TTC549 (cell line): ENCODE measurements around the gene CERS1.

ENCODE experiments used
- FAIRE-seq: peaks from 2 replicates; lab custom pipeline; 2012; peaks lifted over from hg19 to GRCh38; lab: Jason Lieb, UNC

Gene CERS1

GRCh38 chr19:18870531-18871172, 25.3 kb downstream of the CERS1 start:
- FAIRE-seq, result no peak

- no peak for FAIRE-seq
Measured at GRCh38 chr19:18869781-18870530, 26.0 kb downstream of the CERS1 start.

- no peak for FAIRE-seq
Measured at GRCh38 chr19:18869023-18869618, 26.8 kb downstream of the CERS1 start.

- FAIRE-seq, result no peak
Measured at GRCh38 chr19:18868380-18869022, 27.5 kb downstream of the CERS1 start.

GRCh38 chr19:18867751-18868150, 28.2 kb downstream of the CERS1 start:
- no peak for FAIRE-seq

- FAIRE-seq, result no peak
Measured at GRCh38 chr19:18867199-18867598, 28.8 kb downstream of the CERS1 start.

GRCh38 chr19:18866800-18867123, 29.2 kb downstream of the CERS1 start:
- FAIRE-seq, result no peak

- no peak for FAIRE-seq
Measured at GRCh38 chr19:18865973-18866799, 29.8 kb downstream of the CERS1 start.

GRCh38 chr19:18865106-18865972, 30.6 kb downstream of the CERS1 start:
- no peak for FAIRE-seq

- FAIRE-seq, result no peak
Measured at GRCh38 chr19:18863843-18864362, 32.1 kb downstream of the CERS1 start.

GRCh38 chr19:18862976-18863842, 32.7 kb downstream of the CERS1 start:
- no peak for FAIRE-seq

GRCh38 chr19:18861917-18862316, 34.0 kb downstream of the CERS1 start:
- no peak for FAIRE-seq

GRCh38 chr19:18861235-18861634, 34.7 kb downstream of the CERS1 start:
- no peak for FAIRE-seq

GRCh38 chr19:18860725-18861124, 35.2 kb downstream of the CERS1 start:
- no peak for FAIRE-seq

GRCh38 chr19:18860302-18860700, 35.7 kb downstream of the CERS1 start:
- FAIRE-seq, result no peak

GRCh38 chr19:18859676-18860301, 36.2 kb downstream of the CERS1 start:
- FAIRE-seq, result no peak

- no peak for FAIRE-seq
Measured at GRCh38 chr19:18858906-18859646, 36.9 kb downstream of the CERS1 start.

- no peak for FAIRE-seq
Measured at GRCh38 chr19:18857223-18857622, 38.7 kb downstream of the CERS1 start.
